Motor neuron (in vitro differentiated cells): Measurements from ENCODE around the gene EXOC3. TPM values are rescaled to one million over a fixed set of nuclear protein-coding genes. Genes with fewer than 3 reads are reported as not detected.
"Not testable (repeated sequence)": the region's sequence is repeated elsewhere in the genome, so short reads cannot be mapped to it uniquely, and the experiment has no call there.

Experiments
- ATAC-seq, 8 experiments: fragments of 200-7000 bp; cut with Tn5 transposase; replicated peaks in 6 of 8; 2 replicates each; pipeline ENCODE4 v1.8.0; 2021; ENCODE audit warnings: mild to moderate bottlenecking in 8 of 8, moderate library complexity in 8 of 8
- H3K27ac ChIP-seq, 2 donors: fragments of 250-450 bp; sonication (Bioruptor Pico); 2 replicates each; pipeline ENCODE4 v1.9.0; 2021; ENCODE audit warnings: antibody characterized with exemption in 2 of 2, mild to moderate bottlenecking in 2 of 2, moderate library complexity in 1 of 2
- H3K4me1 ChIP-seq, 2 donors: fragments of 250-450 bp; sonication (Bioruptor Pico); replicated peaks in 1 of 2; 2 replicates each; pipeline ENCODE4 v1.6.1; 2021; ENCODE audit warnings: antibody characterized with exemption in 2 of 2, mild to moderate bottlenecking in 2 of 2, moderate library complexity in 1 of 2
- H3K4me3 ChIP-seq, 5 donors: fragments of 250-450 bp; sonication (Bioruptor Pico); 2 replicates each; pipeline ENCODE4 v1.9.0; 2021; ENCODE audit warnings: antibody characterized with exemption in 5 of 5, mild to moderate bottlenecking in 5 of 5, moderate library complexity in 4 of 5
- WGBS, 10 experiments: fragments of 450-650 bp; shearing (Covaris generic); methylation state at CpG; one replicate each; pipeline ENCODE4 v1.0.0; 2022; 5-methylcytosine and 5-hydroxymethylcytosine counted together
- in situ Hi-C, 9 experiments: fragments of 400-800 bp; cut with MboI; loops; one replicate each; pipeline ENCODE4 v1.15.0; 2021; ENCODE audit warnings: low sequenced_read_pairs in 9 of 9, low pct_unique_long_range_greater_than_20kb in 2 of 9; ENCODE audit not compliant: unreplicated experiment in 9 of 9
- total RNA-seq, 8 experiments: library from RNA; unstranded; fragments of 300-600 nt; gene quantifications; 2 replicates each; pipeline versions ENCODE4 v1.2.3 to v1.2.4, GENCODE V29; 2022

EXOC3 gene
- total RNA-seq, 8 experiments from 2014 or later = 17.1 to 69.6 (median 25.0) TPM

DNA sequence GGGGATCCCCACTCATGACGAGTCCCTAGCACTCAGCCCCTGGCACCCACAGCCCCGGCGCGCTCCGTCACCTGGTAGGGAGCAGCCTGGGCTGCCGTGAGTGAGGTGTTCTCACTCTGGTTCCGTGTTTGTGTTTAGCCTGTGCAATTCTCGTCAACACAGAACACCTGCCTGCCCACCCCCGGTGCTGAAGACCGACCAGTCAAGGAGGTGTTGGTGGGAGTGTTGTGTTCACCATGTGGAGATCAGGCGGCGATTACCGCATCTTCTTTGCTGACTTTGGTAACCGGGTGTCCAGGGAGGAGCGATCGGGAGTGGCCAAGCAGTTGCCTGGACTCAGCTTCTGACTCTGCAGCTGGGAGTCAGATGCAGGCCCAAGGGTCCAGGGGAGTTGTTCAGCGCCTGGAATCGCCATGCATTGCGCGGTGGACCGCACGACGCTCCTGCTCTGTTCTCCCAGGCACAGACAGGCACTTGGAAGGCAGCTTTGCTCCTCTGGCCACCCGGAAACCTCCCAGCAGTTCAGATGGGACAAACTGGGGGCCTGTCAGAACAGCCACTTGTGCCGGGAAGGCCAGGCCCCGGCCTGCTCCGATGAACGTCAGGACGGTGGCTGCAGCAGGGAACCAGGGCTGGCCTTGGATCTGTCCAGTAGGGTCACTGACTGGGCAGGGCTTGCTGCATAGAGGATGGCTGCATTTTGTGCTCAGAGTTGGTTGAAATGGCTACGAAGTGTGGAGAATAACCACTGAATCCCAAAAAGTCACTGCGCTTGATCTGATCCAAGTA lies 28.2 kb downstream of the EXOC3 start:
- 83 to 100% (median 87%) methylated on average over 1 to 18 of the region's 31 CpGs; no CpG with 5 or more reads in 3 of the 10 experiments for WGBS, 10 experiments
- H3K4me1 ChIP-seq = peaks cover 12 to 19% of the 10 kb centered on the region in 2 donors
- in situ Hi-C loops = no loop called here
- ATAC-seq = no peak
- peak overlapping the region in 3 of 5 donors; percentile 53 to 97 (median 65) for H3K4me3 ChIP-seq
- H3K27ac ChIP-seq = no peak overlapping the region

DNA sequence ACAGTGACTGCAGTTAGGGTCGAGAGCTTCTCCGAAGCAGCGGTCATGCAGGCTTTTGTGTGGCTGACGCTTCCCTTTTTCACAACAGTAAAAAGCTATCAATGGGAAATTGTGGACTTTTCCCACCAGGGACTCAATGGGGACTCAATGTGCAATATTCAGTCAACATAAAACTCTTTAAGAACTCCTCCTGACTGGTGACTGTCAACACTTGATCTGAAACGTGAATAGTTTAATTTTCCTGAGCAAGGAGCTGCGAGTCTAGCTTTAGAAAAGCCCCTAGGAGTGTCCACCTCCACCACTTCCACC lies 28.7 kb downstream of the EXOC3 start:
- WGBS, 10 experiments = 60 to 100% (median 67%) methylated on average over 1 to 6 of the region's 6 CpGs; no CpG with 5 or more reads in 1 of the 10 experiments
- Histone ChIP-seq H3K27ac (no peak overlapping the region), H3K4me1 (peaks cover 12 to 21% of the 10 kb centered on the region in 2 donors), H3K4me3 (peak overlapping the region; percentile 53 to 97 (median 65))
- no peak for ATAC-seq
- in situ Hi-C loops = no loop called here

DNA sequence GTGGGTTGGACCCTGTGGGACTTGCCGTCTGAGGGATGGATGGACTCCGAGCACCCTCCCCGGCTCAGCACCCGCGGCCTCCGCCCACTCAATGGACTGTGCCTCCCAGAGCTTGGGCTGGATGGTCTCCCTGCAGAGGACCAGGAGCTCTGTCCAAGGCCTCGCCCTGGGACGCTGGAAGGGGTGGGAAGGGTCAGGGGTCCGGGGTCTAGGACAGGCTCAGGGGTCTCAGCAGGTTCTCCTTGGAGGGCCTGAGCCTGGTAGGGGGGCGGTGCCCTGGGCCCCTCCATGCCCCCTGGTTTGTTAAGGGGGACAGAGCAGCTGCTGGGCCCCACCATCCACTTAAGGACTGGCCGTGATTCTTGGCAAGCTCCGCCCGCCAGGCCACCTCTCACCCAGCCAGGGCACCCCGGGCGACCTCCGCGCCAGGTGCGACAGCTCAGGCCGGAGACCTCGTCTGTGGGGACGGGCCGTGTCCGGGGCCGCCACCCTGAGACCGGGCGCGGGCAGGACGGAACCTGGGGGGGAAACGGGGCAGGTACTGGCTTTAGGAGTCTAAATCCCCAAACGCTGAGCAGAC lies 29.2 kb downstream of the EXOC3 start:
- Histone ChIP-seq H3K27ac (peak overlapping the region; percentile 68 to 88), H3K4me1 (peaks cover 12 to 21% of the 10 kb centered on the region in 2 donors), H3K4me3 (peak overlapping the region; percentile 53 to 97 (median 65))
- in situ Hi-C loops = no loop called here
- WGBS, 10 experiments = 0 to 50% (median 20%) methylated on average over 1 to 4 of the region's 30 CpGs; no CpG with 5 or more reads in 5 of the 10 experiments
- peak; percentile 0 to 10 (median 2) for ATAC-seq

DNA sequence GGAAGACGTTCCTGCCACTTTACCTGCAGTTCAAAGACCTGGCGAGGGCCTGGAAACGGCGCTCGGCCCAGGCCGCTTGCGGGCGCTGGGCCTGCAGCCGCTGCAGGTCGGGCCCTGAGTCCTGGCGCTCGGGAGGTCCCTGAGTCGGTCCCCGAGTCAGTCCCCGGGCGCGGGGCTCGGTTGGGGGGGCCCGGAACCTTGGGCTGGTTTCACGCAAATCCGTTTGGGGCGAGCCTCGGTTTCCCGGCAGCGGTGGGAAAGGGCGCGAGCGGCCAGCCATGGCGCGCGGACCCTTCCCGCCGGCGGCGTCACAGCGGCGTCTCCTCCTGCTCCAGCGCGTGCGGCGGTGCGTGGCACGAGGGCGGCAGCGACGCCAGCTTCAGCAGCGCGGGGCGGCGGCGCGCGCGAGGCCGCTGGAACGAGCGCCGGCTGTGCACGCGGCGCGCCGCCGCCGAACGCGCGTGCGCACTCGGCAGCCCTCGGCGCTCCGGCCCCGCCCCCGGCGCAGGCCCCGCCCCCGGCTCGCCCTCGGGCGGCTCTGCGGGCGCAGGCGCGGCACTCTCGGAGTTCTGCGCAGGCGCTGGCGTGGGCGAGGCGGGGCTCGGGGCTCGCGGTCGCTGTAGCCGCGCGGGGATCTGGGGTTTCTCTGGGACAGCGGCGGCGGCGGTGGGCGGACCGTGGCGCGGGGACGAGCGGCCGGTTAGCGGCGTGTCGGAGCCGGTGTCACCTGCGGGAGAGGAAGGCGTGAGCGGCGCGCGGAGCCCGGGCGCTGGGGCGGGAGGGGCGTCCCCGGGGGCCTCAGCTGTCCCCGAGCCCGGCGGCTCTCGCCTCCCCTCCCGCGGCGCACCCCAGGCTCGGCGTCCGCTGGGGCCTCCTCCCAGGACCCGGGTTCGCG lies 29.9 kb downstream of the EXOC3 start:
- H3K4me3 ChIP-seq = peak overlapping the region; percentile 53 to 97 (median 65)
- peak overlapping the region; percentile 68 to 88 for H3K27ac ChIP-seq
- 0 to 10% methylated on average over 3 to 4 of the region's 137 CpGs; no CpG with 5 or more reads in 8 of the 10 experiments for WGBS, 10 experiments
- peaks cover 12 to 21% of the 10 kb centered on the region in 2 donors for H3K4me1 ChIP-seq
- peak; percentile 72 to 85 (median 80) for ATAC-seq
- in situ Hi-C loops = no loop called here

DNA sequence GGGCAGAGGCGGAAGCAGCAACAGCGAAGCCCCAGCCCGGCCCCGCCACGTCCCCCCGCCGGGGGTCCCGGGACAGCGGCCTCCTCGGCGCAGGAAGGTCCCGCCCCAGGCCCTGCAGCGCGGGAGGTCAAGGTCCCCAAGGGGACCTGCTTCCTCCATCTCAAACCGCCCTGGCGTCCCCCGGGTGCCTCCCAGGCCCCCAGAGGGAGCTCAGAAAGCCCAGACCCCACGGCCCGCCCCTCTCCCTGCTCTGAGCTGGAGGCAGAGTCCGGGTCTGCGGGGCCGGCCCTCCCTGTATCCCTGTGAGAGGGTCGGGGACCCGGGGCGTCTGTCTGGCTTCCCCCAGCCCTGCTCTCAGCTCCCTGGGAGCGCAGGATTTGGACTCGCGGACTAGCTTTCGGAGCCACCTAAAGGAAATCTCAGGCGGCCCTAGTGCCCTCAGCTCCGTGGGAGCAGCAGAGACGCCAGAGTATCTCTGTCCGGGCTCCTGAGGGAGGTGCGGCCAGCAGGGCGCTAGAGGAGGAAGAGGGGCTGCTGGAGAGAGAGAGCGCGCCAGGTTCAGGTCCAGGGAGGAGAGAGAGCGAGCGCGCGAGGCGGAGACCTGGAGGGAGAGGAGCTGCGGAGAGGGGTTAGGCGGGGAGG lies 30.7 kb downstream of the EXOC3 start:
- peak; percentile 4 to 53 (median 46) for ATAC-seq
- 0% methylated on average over 5 of the region's 44 CpGs; no CpG with 5 or more reads in 9 of the 10 experiments for WGBS, 10 experiments

DNA sequence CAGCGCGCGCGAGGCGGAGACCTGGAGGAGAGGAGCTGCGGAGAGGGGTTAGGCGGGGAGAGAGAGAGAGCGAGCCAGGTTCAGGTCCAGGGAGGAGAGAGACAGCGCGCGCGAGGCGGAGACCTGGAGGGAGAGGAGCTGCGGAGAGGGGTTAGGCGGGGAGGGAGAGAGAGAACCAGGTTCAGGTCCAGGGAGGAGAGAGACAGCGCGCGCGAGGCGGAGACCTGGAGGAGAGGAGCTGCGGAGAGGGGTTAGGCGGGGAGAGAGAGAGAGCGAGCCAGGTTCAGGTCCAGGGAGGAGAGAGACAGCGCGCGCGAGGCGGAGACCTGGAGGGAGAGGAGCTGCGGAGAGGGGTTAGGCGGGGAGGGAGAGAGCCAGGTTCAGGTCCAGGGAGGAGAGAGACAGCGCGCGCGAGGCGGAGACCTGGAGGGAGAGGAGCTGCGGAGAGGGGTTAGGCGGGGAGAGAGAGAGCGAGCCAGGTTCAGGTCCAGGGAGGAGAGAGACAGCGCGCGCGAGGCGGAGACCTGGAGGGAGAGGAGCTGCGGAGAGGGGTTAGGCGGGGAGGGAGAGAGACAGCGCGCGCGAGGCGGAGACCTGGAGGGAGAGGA lies 31.4 kb downstream of the EXOC3 start:
- H3K27ac ChIP-seq, in situ Hi-C loops, ATAC-seq: not testable (repeated sequence)
- Histone ChIP-seq H3K4me3 (peak overlapping the region; percentile 23 to 39 (median 28)), H3K4me1 (peaks cover 12 to 21% of the 10 kb centered on the region in 2 donors)
- no CpG with 5 or more reads among the region's 50 CpGs for WGBS, 10 experiments

More for the DNA sequence above, 30.7 kb downstream of the EXOC3 start:
- Histone ChIP-seq H3K4me3 (peak overlapping the region; percentile 53 to 97 (median 65)), H3K4me1 (peaks cover 12 to 21% of the 10 kb centered on the region in 2 donors), H3K27ac (peak overlapping the region; percentile 17 to 45)
- in situ Hi-C loops = no loop called here

DNA sequence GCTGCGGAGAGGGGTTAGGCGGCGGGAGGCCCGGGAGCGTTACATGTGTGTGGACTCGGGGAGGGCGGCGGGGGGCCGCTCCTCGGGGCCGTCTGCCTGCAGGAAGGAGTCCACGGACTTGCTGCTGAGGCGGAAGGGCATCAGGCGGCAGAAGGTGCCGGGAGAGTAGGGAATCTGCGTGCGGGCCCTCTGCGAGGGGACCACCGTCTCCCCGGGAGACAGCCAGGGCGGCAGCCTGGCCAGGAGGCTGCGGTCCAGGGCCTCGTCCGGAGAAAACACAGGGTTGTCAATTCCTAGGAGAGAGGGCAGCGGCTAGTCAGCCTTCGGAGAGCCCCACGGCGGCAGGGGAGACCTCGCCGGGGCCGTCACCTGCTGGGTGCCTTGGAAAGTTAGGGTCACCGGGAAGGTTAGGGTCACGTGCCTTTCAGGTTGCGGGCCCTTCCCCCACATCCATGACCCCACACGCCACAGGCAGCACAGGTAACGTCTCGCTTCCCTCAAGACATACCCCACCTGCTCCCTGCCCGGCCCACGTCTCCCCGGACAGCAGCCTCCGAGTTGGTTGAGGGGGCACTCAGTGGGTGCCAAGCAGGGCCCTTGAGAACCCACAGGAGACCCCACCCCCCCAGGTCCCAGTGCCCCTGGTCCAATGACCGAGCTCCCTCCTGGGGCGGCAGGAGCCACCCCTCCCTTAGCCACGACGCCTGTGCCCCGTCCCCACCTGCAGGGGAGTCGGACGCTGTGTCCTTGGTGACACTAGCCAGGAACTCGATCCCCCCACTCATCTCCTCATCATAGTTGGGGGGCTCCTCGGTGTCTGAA lies 32.1 kb downstream of the EXOC3 start:
- H3K4me3 ChIP-seq = peak overlapping the region; percentile 23 to 39 (median 28)
- ATAC-seq = no peak

DNA sequence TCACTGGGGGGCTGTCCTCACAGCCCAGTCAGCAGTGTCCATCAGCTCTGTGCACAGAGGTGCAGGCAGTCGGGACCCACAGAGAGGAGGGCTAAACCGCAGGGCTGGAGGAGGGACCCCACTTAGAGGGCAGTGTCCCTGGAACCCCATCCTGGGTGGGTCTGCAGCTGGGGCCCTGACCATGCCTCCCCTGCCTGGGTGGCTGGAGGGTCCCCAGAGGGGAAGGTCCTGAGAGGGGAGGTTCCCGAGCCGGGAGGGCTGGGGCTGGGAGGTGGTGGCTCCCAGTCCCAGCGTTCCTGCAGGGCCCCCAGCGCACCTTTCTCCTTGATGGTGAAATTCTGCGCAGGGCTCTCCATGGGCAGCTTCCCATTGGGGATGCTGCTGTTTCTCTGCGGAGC lies 32.7 kb downstream of the EXOC3 start:
- peak overlapping the region in 1 of 5 donors; percentile 39 for H3K4me3 ChIP-seq
- ATAC-seq = no peak
- in situ Hi-C loops = no loop called here
- peaks cover 12 to 21% of the 10 kb centered on the region in 2 donors for H3K4me1 ChIP-seq
- H3K27ac ChIP-seq = no peak overlapping the region
- WGBS, 10 experiments = 60% methylated on average over 1 of the region's 8 CpGs; no CpG with 5 or more reads in 8 of the 10 experiments

More for the DNA sequence above, 32.1 kb downstream of the EXOC3 start:
- Histone ChIP-seq H3K4me1 (peaks cover 12 to 21% of the 10 kb centered on the region in 2 donors), H3K27ac (no peak overlapping the region)
- in situ Hi-C loops = no loop called here
- 55% methylated on average over 2 of the region's 50 CpGs; no CpG with 5 or more reads in 9 of the 10 experiments for WGBS, 10 experiments

DNA sequence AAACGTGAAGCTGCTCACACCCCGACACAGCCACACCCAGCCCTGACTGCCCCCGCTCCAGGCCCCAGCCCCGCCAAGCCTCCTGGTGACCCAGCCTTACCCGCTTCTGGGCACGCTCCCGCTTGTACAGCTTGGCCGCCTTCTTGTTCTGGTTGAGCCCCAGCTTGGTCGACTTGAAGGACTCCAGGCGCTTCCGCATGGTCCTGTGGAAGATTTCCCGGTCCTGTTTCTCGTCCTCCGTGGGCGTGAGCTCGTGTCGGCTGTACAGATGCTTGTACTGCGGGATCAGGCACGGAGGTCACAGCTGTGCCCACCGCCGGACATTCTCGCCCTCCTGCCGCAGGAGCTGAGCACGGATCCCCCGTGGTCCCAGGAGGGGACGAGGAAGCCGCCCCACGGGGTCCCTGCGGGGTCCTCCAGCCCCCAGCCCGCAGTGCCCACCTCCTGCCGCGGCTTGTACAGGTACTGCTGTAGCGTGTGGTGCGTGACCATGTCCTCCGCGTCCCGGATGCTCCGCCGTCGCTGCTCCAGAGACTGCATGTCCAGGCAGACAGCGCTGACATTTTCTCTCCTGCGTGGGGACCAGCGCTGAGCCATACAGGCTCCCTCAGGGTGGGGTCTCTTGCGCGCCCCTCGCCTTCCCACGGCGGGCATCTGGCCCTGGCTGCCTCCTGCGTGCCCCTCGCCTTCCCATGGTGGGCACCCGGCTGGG lies 33.3 kb downstream of the EXOC3 start:
- Histone ChIP-seq H3K4me1 (peaks cover 12 to 21% of the 10 kb centered on the region in 2 donors), H3K4me3 (no peak overlapping the region), H3K27ac (no peak overlapping the region)
- WGBS, 10 experiments = 17 to 90% (median 57%) methylated on average over 2 to 5 of the region's 51 CpGs; no CpG with 5 or more reads in 5 of the 10 experiments
- ATAC-seq = no peak
- in situ Hi-C loops = no loop called here

DNA sequence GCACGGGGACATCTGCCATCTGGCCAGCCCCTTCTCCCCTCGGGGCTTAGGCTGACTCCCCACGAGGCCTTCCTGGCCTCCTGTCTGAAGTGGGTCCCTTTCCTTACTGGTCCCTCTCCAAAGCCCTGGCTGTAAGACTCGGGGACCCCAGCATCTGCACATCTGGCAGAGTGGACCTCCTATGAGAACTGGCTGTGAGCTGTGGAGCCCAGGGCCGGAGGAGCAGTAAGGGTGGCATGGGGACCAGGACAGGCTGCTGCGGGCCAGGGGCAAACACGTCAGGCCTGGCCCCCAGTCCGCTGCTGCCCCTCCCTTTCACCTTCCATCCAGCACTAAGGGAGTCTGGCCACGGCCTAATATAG lies 33.8 kb downstream of the EXOC3 start:
- Histone ChIP-seq H3K4me3 (no peak overlapping the region), H3K4me1 (peaks cover 7 to 15% of the 10 kb centered on the region in 2 donors), H3K27ac (no peak overlapping the region)
- ATAC-seq = no peak
- in situ Hi-C loops = no loop called here
- WGBS, 10 experiments = 70% methylated on average over 2 of the region's 9 CpGs; no CpG with 5 or more reads in 9 of the 10 experiments

DNA sequence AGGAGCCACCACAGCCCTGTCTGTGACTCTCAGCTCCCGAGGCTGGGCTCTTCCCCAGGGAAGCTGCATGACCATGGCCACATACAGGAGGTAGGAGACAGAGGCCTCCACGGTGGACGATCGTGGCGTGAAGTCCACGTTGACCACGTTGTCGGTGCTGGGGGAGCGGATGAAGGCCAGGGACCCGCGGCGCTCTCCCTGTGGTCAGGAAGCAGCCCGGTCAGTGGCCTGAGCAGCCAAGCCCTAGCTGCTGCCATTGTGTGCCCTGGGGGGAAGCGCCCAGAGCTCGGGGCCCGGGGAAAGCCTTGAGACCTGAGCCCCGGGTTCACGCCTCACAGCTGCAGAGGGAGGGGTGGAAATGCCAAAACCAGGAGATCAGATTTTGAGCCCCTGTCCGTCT lies 34.3 kb downstream of the EXOC3 start:
- WGBS, 10 experiments = 20 to 58% (median 38%) methylated on average over 1 to 7 of the region's 19 CpGs; no CpG with 5 or more reads in 6 of the 10 experiments
- no peak for ATAC-seq
- H3K27ac ChIP-seq = no peak overlapping the region
- in situ Hi-C loops = no loop called here
- peaks cover 6 to 12% of the 10 kb centered on the region in 2 donors for H3K4me1 ChIP-seq
- no peak overlapping the region for H3K4me3 ChIP-seq
